GM18520 (cell line): Measurements from ENCODE around the gene WDR45.

Experiments used
- ATAC-seq: cut with Tn5 transposase; IDR thresholded peaks from one replicate; pipeline ENCODE4 v1.9.1; 2021; ENCODE audit not compliant: unreplicated experiment

The WDR45 gene

GRCh38 chrX:49075347-49075746, 4.3 kb downstream of the WDR45 start:
- no peak for ATAC-seq

GRCh38 chrX:49073601-49074575, 5.8 kb downstream of the WDR45 start, which contains the start of gene PRAF2:
Gene PRAF2 (minus strand): TSS chrX:49074002. CDS start chrX:49073987, 15 bp downstream.
- ATAC-seq: peak; percentile 60

GRCh38 chrX:49072712-49073095, 7.0 kb downstream of the WDR45 start:
- ATAC-seq: no peak

- no peak for ATAC-seq
Measured at GRCh38 chrX:49071877-49072711, 7.6 kb downstream of the WDR45 start.

GRCh38 chrX:49070988-49071387, 8.7 kb downstream of the WDR45 start:
- no peak for ATAC-seq

GRCh38 chrX:49069038-49069437, 10.6 kb downstream of the WDR45 start:
- no peak for ATAC-seq

GRCh38 chrX:49067285-49068120, 12.2 kb downstream of the WDR45 start:
- ATAC-seq: no peak

GRCh38 chrX:49066690-49067089, 13.0 kb downstream of the WDR45 start:
- ATAC-seq: no peak

- ATAC-seq: no peak
Measured at GRCh38 chrX:49066278-49066677, 13.4 kb downstream of the WDR45 start.

GRCh38 chrX:49064735-49065134, 15.0 kb downstream of the WDR45 start:
- no peak for ATAC-seq

- ATAC-seq: no peak
Measured at GRCh38 chrX:49064303-49064702, 15.4 kb downstream of the WDR45 start.

- no peak for ATAC-seq
Measured at GRCh38 chrX:49063715-49064114, 16.0 kb downstream of the WDR45 start.

- ATAC-seq: no peak
Measured at GRCh38 chrX:49061916-49062315, 17.8 kb downstream of the WDR45 start.

GRCh38 chrX:49061490-49061889, 18.2 kb downstream of the WDR45 start:
- ATAC-seq: no peak

- ATAC-seq: no peak
Measured at GRCh38 chrX:49060914-49061313, 18.8 kb downstream of the WDR45 start.

GRCh38 chrX:49059681-49060085, 20.0 kb downstream of the WDR45 start:
- ATAC-seq: no peak

- no peak for ATAC-seq
Measured at GRCh38 chrX:49059201-49059600, 20.5 kb downstream of the WDR45 start.

- no peak for ATAC-seq
Measured at GRCh38 chrX:49058794-49059193, 20.9 kb downstream of the WDR45 start, which contains the start of gene CCDC120. Gene CCDC120 (plus strand): TSS chrX:49058999. CDS start chrX:49062042, 3,043 bp downstream.

GRCh38 chrX:49054073-49054762, 25.5 kb downstream of the WDR45 start:
- ATAC-seq: no peak
